Type B pancreatic cell (in vitro differentiated cells): ENCODE measurements around the gene RNF7. TPM values are rescaled to one million over a fixed set of nuclear protein-coding genes. Genes with fewer than 3 reads are reported as not detected.

ENCODE experiments used
- DNase-seq: peaks from one replicate; pipeline ENCODE4 v3.0.0; 2021; ENCODE audit warnings: mixed read lengths; ENCODE audit not compliant: unreplicated experiment; ENCODE audit errors: extremely low spot score
- H3K27ac Mint-ChIP-seq: 2 replicates; pipeline ENCODE4 v1.8.0; 2021; ENCODE audit warnings: mild to moderate bottlenecking, mixed read lengths
- H3K27me3 Mint-ChIP-seq: 2 replicates; pipeline ENCODE4 v1.8.0; 2021; ENCODE audit warnings: mixed read lengths
- H3K36me3 Mint-ChIP-seq: 2 replicates; pipeline ENCODE4 v1.8.0; 2021; ENCODE audit warnings: mixed read lengths
- H3K4me1 Mint-ChIP-seq: one replicate; pipeline ENCODE4 v1.8.0; 2021; ENCODE audit warnings: mixed read lengths; ENCODE audit not compliant: unreplicated experiment
- H3K4me3 Mint-ChIP-seq: 2 replicates; pipeline ENCODE4 v1.8.0; 2021; ENCODE audit warnings: mild to moderate bottlenecking, mixed read lengths
- H3K9me3 Mint-ChIP-seq: 2 replicates; pipeline ENCODE4 v1.8.0; 2021; ENCODE audit warnings: mixed read lengths
- total RNA-seq: library from RNA; stranded (reverse); gene quantifications from 2 replicates; pipeline ENCODE4 v1.2.1, GENCODE V29; 2021; ENCODE audit warnings: low replicate concordance
- TF ChIP-seq, protein P1 (sequence below): fragments of 200-600 bp; sonication (generic); conservative IDR thresholded peaks from 2 replicates; pipeline ENCODE4 v1.5.0; 2021; ENCODE audit warnings: antibody characterized with exemption, mild to moderate bottlenecking

The RNF7 gene
- total RNA-seq, 1 donor from 2014 or later, result 107 TPM

DNA sequence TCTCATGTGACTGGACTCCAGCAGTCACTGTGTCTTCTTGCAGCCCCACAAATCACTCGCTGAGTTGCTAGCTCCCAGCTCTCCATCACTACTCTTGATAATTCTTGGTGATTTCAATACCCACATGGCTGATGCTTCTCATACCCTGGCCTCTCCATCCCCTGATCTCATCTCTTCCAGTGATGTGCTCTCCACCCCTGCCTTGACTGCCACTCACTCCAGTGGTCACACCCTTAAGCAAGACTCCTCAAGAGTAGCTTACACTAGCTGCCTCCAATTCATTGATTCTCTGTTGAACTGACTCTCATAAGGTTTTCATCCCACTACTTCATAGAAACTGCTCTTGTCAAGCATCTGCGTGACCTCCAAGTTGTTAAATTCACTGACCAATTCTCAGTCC, 25.9 kb downstream of the RNF7 start:
- no peak overlapping the region for H3K27ac Mint-ChIP-seq
- H3K4me3 Mint-ChIP-seq, result no peak overlapping the region

DNA sequence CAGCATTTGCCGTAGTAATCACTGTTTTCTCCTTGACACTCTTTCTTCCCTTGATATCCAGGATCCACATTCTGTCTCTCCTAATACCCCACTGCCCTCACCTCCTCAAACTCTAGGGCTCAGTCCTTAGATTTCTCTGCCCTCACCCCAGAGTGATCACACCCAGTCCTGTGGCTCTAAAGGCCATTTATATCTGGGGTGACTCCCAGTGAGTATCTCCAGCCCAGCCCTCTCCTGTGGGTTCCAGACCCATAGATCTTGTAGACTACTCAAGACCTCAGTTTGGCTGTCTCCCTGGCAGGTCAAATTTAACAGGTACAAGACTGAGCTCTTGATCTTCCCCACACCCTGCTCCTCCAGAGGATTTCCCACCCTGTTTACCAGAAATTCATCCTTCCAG, 26.4 kb downstream of the RNF7 start:
- Mint-ChIP-seq H3K4me1 (peaks cover 6% of the 10 kb centered on the region), H3K27me3 (peaks cover 7% of the 10 kb centered on the region), H3K27ac (no peak overlapping the region), H3K4me3 (no peak overlapping the region), H3K9me3 (no peaks in the 10 kb centered on the region), H3K36me3 (no peaks in the 10 kb centered on the region)
- TF ChIP-seq, protein P1, sequence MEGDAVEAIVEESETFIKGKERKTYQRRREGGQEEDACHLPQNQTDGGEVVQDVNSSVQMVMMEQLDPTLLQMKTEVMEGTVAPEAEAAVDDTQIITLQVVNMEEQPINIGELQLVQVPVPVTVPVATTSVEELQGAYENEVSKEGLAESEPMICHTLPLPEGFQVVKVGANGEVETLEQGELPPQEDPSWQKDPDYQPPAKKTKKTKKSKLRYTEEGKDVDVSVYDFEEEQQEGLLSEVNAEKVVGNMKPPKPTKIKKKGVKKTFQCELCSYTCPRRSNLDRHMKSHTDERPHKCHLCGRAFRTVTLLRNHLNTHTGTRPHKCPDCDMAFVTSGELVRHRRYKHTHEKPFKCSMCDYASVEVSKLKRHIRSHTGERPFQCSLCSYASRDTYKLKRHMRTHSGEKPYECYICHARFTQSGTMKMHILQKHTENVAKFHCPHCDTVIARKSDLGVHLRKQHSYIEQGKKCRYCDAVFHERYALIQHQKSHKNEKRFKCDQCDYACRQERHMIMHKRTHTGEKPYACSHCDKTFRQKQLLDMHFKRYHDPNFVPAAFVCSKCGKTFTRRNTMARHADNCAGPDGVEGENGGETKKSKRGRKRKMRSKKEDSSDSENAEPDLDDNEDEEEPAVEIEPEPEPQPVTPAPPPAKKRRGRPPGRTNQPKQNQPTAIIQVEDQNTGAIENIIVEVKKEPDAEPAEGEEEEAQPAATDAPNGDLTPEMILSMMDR, result no peak
- DNase-seq, result no peak

More for the DNA sequence above, 25.9 kb downstream of the RNF7 start:
- Mint-ChIP-seq H3K9me3 (no peaks in the 10 kb centered on the region), H3K4me1 (peaks cover 2% of the 10 kb centered on the region), H3K27me3 (peaks cover 4% of the 10 kb centered on the region), H3K36me3 (no peaks in the 10 kb centered on the region)
- TF ChIP-seq, protein P1, result no peak
- no peak for DNase-seq

DNA sequence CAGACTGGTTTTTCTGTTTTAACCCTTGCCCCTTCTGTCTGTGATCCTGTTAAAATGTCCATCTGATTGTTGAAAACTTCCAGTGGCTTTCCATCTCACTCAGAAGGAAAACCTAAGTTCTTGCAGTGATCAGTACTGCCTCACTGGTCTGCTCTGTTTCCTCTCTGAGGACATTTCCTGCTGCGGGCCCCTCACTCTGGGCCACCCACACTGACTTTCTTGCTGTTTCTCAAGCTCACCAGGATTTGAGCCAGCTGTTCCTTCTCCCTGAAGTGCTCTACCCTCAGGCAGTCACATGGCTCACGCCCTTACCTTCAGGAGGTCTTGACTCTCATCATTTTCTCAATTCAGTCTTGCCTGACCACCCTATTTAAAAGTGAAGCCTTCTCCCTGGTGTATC, 26.9 kb downstream of the RNF7 start:
- TF ChIP-seq, protein P1, result no peak

DNA sequence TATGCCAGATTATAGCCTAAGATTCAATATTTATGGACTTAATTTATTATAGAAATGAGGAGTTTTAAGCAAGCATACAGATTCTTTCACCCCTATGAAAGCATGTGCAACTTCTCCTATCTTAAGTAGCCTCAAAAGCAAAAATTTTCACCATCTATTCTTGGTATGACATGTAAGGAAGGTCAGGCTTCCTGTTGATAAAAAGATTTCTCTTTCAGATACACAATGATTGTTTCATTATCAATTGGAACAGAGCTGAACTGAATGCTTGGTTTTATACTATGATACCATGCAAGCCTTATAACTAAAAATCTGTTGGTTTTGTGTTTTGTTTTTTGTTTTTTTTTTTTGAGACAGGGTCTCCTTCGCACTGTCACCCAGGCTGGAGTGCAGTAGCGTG, 29.0 kb downstream of the RNF7 start:
- H3K4me3 Mint-ChIP-seq, result no peak overlapping the region
- no peak for DNase-seq

More for the DNA sequence above, 26.9 kb downstream of the RNF7 start:
- Mint-ChIP-seq H3K4me3 (no peak overlapping the region), H3K9me3 (no peaks in the 10 kb centered on the region), H3K27me3 (peaks cover 7% of the 10 kb centered on the region), H3K36me3 (no peaks in the 10 kb centered on the region), H3K4me1 (peaks cover 8% of the 10 kb centered on the region), H3K27ac (no peak overlapping the region)
- DNase-seq, result no peak

DNA sequence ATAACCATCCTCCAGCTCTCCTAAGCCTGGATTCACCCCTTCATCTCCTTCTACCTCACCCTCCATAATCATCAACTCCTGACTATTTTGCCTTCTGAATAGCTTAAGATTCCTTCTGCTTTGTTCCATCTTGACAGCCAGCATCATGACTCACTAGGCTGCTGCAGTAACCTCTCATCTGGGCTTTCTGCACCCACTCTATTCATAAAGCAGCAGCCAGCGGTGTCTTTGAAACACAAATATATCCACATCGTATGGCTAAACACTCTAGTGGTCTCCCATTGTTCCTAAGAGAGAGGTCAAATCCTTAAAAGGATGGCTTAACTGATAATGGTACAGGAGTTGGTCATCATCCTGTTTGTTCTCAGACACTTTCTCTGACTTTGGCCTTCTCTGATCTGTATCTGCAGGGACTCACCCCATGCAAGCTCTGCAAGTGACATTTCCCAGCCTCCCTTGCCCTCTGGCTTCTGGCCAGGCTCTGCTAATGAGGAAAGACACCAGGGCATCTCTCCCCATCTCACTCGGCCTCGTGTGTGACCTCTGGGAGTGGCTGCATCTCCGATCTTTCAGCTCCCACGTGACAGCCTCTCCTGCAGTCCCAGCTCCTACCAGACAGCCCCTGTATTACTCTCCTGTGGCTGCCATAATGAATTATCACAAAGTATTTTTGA, 31.3 kb downstream of the RNF7 start:
- TF ChIP-seq, protein P1, result no peak
- H3K4me1 Mint-ChIP-seq, result peaks cover 8% of the 10 kb centered on the region
- H3K36me3 Mint-ChIP-seq, result no peaks in the 10 kb centered on the region
- H3K4me3 Mint-ChIP-seq, result no peak overlapping the region
- H3K27ac Mint-ChIP-seq, result no peak overlapping the region
- no peaks in the 10 kb centered on the region for H3K9me3 Mint-ChIP-seq
- H3K27me3 Mint-ChIP-seq, result peaks cover 7% of the 10 kb centered on the region
- DNase-seq, result no peak

More for the DNA sequence above, 29.0 kb downstream of the RNF7 start:
- H3K36me3 Mint-ChIP-seq, result no peaks in the 10 kb centered on the region
- H3K9me3 Mint-ChIP-seq, result no peaks in the 10 kb centered on the region
- H3K27me3 Mint-ChIP-seq, result peaks cover 7% of the 10 kb centered on the region
- TF ChIP-seq, protein P1, result no peak
- H3K27ac Mint-ChIP-seq, result no peak overlapping the region
- H3K4me1 Mint-ChIP-seq, result peaks cover 8% of the 10 kb centered on the region

DNA sequence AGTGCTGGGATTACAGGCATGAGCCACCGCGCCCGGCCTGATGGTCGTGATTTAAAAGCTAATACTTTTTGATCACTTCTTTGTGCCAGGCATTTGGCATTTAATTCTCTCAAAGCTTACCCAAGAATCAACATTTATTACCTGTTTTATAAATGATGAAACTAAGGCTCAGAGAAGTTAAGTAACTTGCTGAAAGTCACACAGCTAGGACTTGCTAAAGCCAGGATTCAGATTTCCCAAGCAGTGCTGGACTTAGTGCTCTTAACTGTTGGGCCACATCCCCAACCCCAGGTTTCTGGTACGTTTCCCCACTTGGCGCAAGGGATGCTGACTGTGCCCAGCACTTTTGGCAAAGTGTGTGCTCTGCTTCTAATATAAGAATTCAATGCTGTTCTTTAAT, 35.6 kb downstream of the RNF7 start:
- peaks cover 8% of the 10 kb centered on the region for H3K4me1 Mint-ChIP-seq
- TF ChIP-seq, protein P1, result no peak
- H3K4me3 Mint-ChIP-seq, result no peak overlapping the region
- H3K9me3 Mint-ChIP-seq, result no peaks in the 10 kb centered on the region
- peaks cover 6% of the 10 kb centered on the region for H3K27me3 Mint-ChIP-seq
- H3K27ac Mint-ChIP-seq, result no peak overlapping the region
- no peak for DNase-seq
- H3K36me3 Mint-ChIP-seq, result no peaks in the 10 kb centered on the region
